CD4-positive, alpha-beta T cell (primary cell): Measurements from ENCODE around the gene UPP2. TPM values are rescaled to one million over a fixed set of nuclear protein-coding genes. Genes with fewer than 3 reads are reported as not detected.

ENCODE experiments used
- ATAC-seq: fragments of 200-7000 bp; cut with Tn5 transposase; one replicate; pipeline ENCODE4 v1.10.0; 2022; ENCODE audit warnings: mild to moderate bottlenecking; ENCODE audit not compliant: poor library complexity
- CTCF ChIA-PET: fragments of 350-600 bp; sonication (Branson Sonifier 250); formaldehyde crosslinking; loops from one replicate; lab custom pipeline; 2021; ENCODE audit warnings: antibody characterized with exemption, inconsistent platforms; lab: Charles Lee
- POLR2A ChIA-PET: fragments of 350-600 bp; sonication (Branson Sonifier 250); formaldehyde crosslinking; loops from one replicate; lab custom pipeline; 2021; ENCODE audit warnings: antibody characterized with exemption, inconsistent platforms; lab: Charles Lee
- DNase-seq, 14 experiments: peaks; one replicate each; pipeline ENCODE4 v3.0.0-alpha.2; 2013 to 2020; ENCODE audit warnings: mixed read lengths in 2 of 14
- H3K27ac ChIP-seq, 2 donors: one replicate each; pipeline versions ENCODE4 v1.5.1 to v1.7.0; 2013; ENCODE audit warnings: low read length in 2 of 2, low read depth in 1 of 2, mild to moderate bottlenecking in 1 of 2
- H3K27me3 ChIP-seq, 2 experiments: 1 replicate in 1 of 2; 2 replicates in 1 of 2; pipeline versions ENCODE4 v1.6.1 to v1.7.0; 2013; ENCODE audit warnings: low read length in 2 of 2, control low read depth in 1 of 2, mild to moderate bottlenecking in 1 of 2, moderate library complexity in 1 of 2; ENCODE audit not compliant: insufficient read depth in 2 of 2, control insufficient read depth in 1 of 2
- H3K36me3 ChIP-seq: one replicate; pipeline ENCODE4 v1.6.1; 2013; ENCODE audit warnings: low read length, control low read depth; ENCODE audit not compliant: insufficient read depth
- H3K4me1 ChIP-seq: one replicate; pipeline ENCODE4 v1.6.1; 2013; ENCODE audit warnings: low read length, control low read depth; ENCODE audit not compliant: insufficient read depth
- H3K4me3 ChIP-seq: one replicate; pipeline ENCODE4 v1.5.1; 2013; ENCODE audit warnings: mild to moderate bottlenecking, low read length, moderate library complexity
- H3K9me3 ChIP-seq, 2 experiments: 1 replicate in 1 of 2; 2 replicates in 1 of 2; pipeline versions ENCODE4 v1.6.1 to v1.7.0; 2013; ENCODE audit warnings: low read length in 2 of 2, mild to moderate bottlenecking in 2 of 2, control low read depth in 1 of 2, moderate library complexity in 1 of 2; ENCODE audit not compliant: control insufficient read depth in 1 of 2, insufficient read depth in 1 of 2
- H3K27ac Mint-ChIP-seq: one replicate; pipeline ENCODE4 v1.8.0; 2020; ENCODE audit warnings: mixed read lengths
- H3K27me3 Mint-ChIP-seq: one replicate; pipeline ENCODE4 v1.8.0; 2021; ENCODE audit warnings: mixed read lengths
- H3K36me3 Mint-ChIP-seq: one replicate; pipeline ENCODE4 v1.8.0; 2021; ENCODE audit warnings: low read depth, mixed read lengths
- H3K4me1 Mint-ChIP-seq: one replicate; pipeline ENCODE4 v1.8.0; 2021; ENCODE audit warnings: low read depth, mixed read lengths
- H3K4me3 Mint-ChIP-seq: one replicate; pipeline ENCODE4 v1.8.0; 2020; ENCODE audit warnings: mild to moderate bottlenecking, mixed read lengths
- H3K9me3 Mint-ChIP-seq: one replicate; pipeline ENCODE4 v1.8.0; 2020; ENCODE audit warnings: mixed read lengths
- CTCF ChIP-seq: fragments of 200-600 bp; IDR thresholded peaks from one replicate; pipeline ENCODE4 v1.8.0; 2022; ENCODE audit warnings: antibody characterized with exemption, mild to moderate bottlenecking
- intact Hi-C, 2 experiments: fragments of 100-400 bp; cut with DNase I in 1 of 2; cut with micrococcal nuclease in 1 of 2; formaldehyde crosslinking; loops; one replicate each; pipeline versions ENCODE4 v1.15.1 to v1.9.0; 2023 to 2025; cut with DNase I, micrococcal nuclease
- total RNA-seq, 174 experiments: library from RNA in 2 of 174; stranded (reverse) in 2 of 174; gene quantifications; one replicate each; pipeline ENCODE4 v1.2.3 and lab custom pipeline; 2021 to 2026

UPP2 gene
- total RNA-seq, 2 experiments from 2014 or later: not detected

- H3K27ac ChIP-seq: no peak overlapping the region
- POLR2A ChIA-PET: no interaction called here
- peaks cover 7 to 12% of the 10 kb centered on the region in 2 experiments for H3K27me3 ChIP-seq
- H3K4me1 Mint-ChIP-seq: peaks cover 4% of the 10 kb centered on the region
- no peaks in the 10 kb centered on the region for H3K36me3 Mint-ChIP-seq
- DNase-seq (no peak), ATAC-seq (no peak)
- CTCF ChIA-PET: no interaction called here
- no peak overlapping the region for H3K4me3 ChIP-seq
- TF ChIP-seq CTCF: no peak
- no peaks in the 10 kb centered on the region for H3K4me1 ChIP-seq
- H3K4me3 Mint-ChIP-seq: no peak overlapping the region
- intact Hi-C loops: loop anchor here in 1 of 2 experiments (5.0 kb wide), 1 partner anchor 568 kb away; no protein-coding TSS in a partner anchor
- no peaks in the 10 kb centered on the region for H3K9me3 Mint-ChIP-seq
- H3K27ac Mint-ChIP-seq: no peak overlapping the region
- no peaks in the 10 kb centered on the region for H3K36me3 ChIP-seq
- H3K27me3 Mint-ChIP-seq: peaks cover 31% of the 10 kb centered on the region
- no peaks in the 10 kb centered on the region for H3K9me3 ChIP-seq
Measured at GRCh38 chr2:158184556-158185343, 83.1 kb downstream of the UPP2 start.

Other genes with a start within 250 kb of the UPP2 start
- 10 to 100 TPM; 14.3 to 16.7 TPM for gene ACVR1, start 225.5 kb upstream of the UPP2 start, total RNA-seq